Ureter (tissue), 1 donor: ENCODE measurements around the gene DOCK4. TPM values are rescaled to one million over a fixed set of nuclear protein-coding genes. Genes with fewer than 3 reads are reported as not detected.

Experiments used
- DNase-seq: peaks from one replicate; pipeline ENCODE4 v3.0.0-alpha.2; 2020; ENCODE audit warnings: low spot score
- total RNA-seq: library from RNA; stranded (reverse); gene quantifications from one replicate; pipeline ENCODE4 v1.2.4, GENCODE V29; 2023
- donor health status: DM: yes; HTN: yes; CAD: no.

DOCK4 gene
- total RNA-seq, 1 donor from 2014 or later = 37.9 TPM

- DNase-seq = no peak
These were observed 127.1 kb downstream of the DOCK4 start for GRCh38 chr7:112079122-112079521.

- DNase-seq = no peak
These were observed 129.9 kb downstream of the DOCK4 start for GRCh38 chr7:112076324-112076723.

- no peak for DNase-seq
These were observed 131.7 kb downstream of the DOCK4 start for GRCh38 chr7:112074464-112074863.

DNA sequence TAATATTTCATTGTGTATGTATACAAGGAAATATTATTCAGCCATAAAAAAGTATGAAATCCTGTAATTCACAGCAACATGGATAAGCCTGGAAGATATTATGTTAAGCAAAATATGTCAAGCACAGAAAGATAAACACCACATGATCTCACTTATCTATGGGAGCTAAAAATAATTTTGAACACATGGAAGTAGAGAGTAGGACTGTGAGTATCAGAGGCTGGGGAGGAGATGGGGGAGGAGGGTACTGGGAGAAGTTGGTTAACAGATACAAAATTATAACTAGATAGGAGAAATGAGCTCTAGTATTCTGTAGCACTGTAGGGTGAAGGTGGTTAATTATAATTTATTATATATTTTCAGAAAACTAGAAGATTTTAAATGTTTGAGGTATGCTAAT lies 132.7 kb downstream of the DOCK4 start:
- DNase-seq = no peak

- DNase-seq = no peak
These were observed 133.5 kb downstream of the DOCK4 start for GRCh38 chr7:112072541-112073245.

DNA sequence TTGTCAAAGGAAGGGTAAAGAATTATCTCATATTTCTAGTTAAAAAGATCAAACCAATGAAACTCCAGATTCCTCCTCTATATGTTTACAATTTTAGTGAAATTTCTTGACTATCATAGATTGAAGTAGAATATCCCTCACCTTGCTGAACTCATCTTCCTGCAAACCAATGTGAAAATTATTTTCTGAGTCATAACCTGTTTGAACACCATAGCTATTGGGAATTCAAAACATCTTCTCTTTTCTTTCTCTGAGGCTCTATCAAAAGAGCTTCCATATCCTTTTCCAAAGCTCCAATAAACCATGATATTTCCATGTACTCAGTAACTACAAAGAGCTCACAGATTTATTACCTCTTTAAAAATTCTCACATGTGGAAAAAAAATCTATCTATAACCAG lies 134.3 kb downstream of the DOCK4 start:
- DNase-seq = no peak

DNA sequence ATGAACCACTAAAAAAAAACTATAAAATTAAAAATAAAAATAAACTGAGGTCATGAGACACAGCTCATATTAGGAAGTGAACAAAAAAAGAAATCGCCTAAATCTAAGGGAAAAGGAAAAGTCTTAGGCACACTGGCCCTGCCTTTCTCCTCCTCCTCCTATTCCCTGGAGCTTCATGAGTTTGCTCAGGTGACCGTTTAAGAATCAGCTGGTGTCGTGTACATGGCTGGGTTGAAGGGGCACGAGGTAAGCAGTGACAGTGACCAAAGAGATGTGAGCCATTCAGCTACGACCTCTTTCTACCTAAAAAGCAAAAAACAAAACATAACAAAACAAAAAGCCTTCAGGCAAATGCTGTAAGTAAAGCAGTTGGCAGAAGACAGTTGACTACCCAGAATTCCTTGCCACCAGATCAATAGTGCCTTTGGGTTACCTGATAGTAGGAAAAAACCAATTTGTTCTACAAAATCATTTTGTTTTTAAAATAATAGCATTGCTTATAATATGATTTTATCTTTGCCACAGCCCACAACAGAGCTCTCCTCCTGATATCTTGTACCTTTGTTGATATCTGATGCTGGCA lies 135.4 kb downstream of the DOCK4 start:
- DNase-seq = no peak

GRCh38 chr7:112069879-112070321 lies 136.3 kb downstream of the DOCK4 start:
- no peak for DNase-seq

DNA sequence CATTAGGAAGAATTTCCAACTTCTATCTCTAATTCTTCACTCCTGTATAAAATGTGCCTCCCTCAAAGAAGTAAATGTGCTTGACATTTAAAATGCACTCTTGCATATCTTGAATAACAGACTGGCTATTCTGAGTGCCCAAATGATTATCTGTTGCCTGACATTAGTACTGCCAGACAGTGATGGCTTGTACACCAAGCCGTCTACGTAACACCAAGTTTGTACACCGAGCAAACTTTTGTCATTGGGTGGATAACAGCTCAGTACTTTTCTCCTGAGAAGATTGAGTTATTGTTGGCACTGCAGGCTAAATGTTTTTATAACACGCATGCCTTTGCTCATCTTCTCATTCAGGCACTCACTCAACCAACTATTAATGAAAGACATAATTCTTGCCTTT lies 137.2 kb downstream of the DOCK4 start:
- DNase-seq = no peak

- no peak for DNase-seq
These were observed 138.3 kb downstream of the DOCK4 start for GRCh38 chr7:112067632-112068540.

GRCh38 chr7:112067200-112067599 lies 139.0 kb downstream of the DOCK4 start:
- no peak for DNase-seq

GRCh38 chr7:112065758-112066157 lies 140.4 kb downstream of the DOCK4 start:
- no peak for DNase-seq

GRCh38 chr7:112064627-112065385 lies 141.4 kb downstream of the DOCK4 start:
- DNase-seq = no peak

GRCh38 chr7:112063974-112064373 lies 142.2 kb downstream of the DOCK4 start:
- no peak for DNase-seq

GRCh38 chr7:112061051-112061450 lies 145.1 kb downstream of the DOCK4 start:
- no peak for DNase-seq

GRCh38 chr7:112060625-112061024 lies 145.6 kb downstream of the DOCK4 start:
- DNase-seq = no peak

DNA sequence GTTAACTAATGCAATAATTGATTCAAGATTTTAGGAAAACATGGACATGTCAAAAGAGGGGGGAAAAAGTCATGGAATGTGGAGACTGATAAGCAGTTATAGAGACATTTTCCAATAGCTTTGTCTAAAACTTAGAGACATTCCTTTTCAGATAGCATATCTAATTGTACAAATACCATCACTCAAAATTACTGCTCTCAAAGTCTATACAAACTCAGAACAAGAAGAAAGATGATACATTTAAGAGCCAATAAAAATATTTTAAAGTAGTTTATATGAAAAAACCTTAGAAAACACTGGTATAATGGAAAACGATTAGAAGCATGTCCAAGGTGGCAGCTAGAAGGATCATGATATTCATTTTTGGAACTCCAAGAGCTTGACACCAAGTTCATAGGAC lies 146.5 kb downstream of the DOCK4 start:
- no peak for DNase-seq

GRCh38 chr7:112058686-112059085 lies 147.5 kb downstream of the DOCK4 start:
- DNase-seq = no peak

DNA sequence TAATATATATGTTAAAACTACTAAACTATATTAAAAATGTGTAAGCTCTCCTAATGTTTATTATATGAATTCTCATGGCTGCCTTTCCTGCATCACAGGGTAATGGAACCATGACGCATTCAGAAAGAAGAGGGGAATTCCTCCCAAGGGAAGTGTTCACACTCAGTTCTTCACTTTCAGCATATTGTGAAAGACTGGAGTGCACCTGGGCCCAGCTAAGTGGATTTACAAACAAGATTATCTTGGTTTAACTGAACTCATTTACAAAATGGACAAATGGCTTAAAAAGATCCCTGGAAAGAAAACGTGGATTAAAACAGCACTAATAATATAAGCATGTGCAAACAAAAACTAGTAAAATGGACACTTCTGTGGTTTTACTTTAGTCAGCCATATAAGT lies 149.8 kb downstream of the DOCK4 start:
- DNase-seq = no peak

GRCh38 chr7:112053737-112054069 lies 152.5 kb downstream of the DOCK4 start:
- no peak for DNase-seq

DNA sequence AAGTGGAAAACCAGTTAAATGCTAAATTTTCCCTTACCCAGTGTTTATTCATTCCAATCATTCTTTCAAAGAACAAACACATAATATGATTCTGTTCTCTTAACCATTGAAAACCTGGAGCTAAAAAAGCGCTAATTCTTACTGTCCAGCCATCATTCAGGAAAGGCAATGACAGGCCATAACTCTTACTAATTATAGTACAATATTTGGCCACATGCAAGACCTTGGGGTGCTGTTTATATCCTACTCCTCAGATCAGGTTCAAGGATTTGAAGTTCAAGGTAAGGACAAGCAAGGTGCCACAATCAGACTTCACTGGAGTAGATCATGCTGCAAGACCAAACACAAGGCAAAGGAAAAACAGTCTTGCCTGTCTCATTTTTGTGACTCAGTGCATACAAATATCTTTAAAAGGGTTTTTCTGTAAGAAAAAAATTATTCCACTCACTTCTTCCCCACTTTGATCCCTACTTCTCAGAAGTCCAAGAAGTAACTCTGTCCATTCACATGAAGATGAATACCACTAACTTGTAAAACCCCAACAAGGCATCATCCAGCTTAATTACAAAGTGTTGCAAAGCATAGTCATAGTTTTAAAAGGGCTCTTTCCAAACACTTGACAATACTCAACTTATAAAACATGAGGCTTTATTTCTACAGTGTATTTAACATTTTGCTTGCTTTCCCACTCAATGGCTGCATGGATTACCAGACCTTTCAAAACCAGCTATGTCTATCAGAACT lies 153.0 kb downstream of the DOCK4 start:
- DNase-seq = no peak
